IPS DF 4.7 (cell line): ENCODE results near the gene CREB5.

Experiments used
- DNase-seq: peaks from one replicate; pipeline ENCODE4 v3.0.0-alpha.2; 2013; ENCODE audit warnings: low spot score; ENCODE audit errors: extremely low read depth

CREB5 gene

GRCh38 chr7:28739128-28739527, 326.8 kb downstream of the CREB5 start:
- no peak for DNase-seq

GRCh38 chr7:28739826-28740225, 327.5 kb downstream of the CREB5 start:
- DNase-seq, result no peak

DNA sequence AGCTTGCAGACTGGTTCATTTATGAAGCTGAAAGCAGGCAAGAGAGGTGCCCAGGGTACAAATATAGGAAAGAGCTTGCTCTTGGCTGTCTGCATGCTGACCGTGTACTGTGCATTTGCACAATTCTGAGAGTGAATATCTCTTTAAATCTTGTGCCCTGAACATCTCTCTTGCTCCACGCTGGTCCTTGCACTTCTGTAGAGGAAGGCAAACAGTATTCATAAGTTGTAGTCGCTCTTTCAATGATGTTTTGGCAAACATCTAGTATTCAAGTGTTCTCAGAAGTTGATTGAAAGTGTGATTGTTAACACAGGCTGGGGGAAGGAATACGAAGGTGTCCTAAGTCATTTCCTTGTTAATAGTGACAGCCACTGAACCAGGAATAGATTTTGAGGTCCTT, 332.6 kb downstream of the CREB5 start:
- no peak for DNase-seq

- no peak for DNase-seq
These were observed 333.0 kb downstream of the CREB5 start for GRCh38 chr7:28745351-28745750.

DNA sequence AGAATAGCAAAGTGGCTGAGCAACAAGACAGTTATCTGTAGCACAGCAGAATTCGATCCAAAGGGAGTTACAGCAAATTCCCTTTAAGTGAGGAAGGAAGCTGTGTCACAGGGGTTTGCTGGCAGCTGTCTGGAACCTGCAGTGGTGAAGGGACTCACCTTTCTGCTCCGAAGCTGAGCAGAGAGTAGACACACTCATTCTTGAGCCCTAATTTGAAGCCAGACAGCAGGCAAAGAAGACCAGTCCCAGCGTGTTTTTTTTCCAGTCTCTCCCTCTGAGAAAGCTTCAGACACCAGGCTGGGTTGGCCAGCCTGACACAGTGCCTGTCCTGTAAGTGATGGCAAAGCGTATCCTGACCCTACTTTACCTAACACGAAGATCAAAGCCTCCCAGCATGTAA, 335.1 kb downstream of the CREB5 start:
- no peak for DNase-seq

DNA sequence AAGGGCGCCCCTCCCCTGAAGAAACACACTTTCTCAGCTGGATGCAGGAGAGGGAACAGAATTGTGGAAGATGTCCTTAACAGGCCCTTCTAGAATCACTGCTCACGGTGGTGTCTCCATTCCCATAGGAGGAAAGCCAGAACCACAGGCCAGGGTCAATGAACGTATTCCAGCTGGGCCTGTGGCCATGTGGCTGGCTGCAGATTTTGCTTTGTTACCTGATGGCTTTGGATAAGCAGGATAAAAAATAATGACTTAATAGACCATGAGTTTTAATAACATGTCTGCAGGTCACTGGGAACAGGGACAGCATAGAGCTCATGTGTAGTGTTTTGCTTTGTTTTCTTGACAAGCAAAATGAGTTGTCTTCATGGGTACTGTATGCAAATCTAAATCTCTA, 335.5 kb downstream of the CREB5 start:
- DNase-seq, result no peak

GRCh38 chr7:28748346-28748745, 336.0 kb downstream of the CREB5 start:
- no peak for DNase-seq

- DNase-seq, result no peak
These were observed 336.7 kb downstream of the CREB5 start for GRCh38 chr7:28748933-28749584.

- no peak for DNase-seq
These were observed 337.3 kb downstream of the CREB5 start for GRCh38 chr7:28749638-28750037.

GRCh38 chr7:28750981-28751380, 338.7 kb downstream of the CREB5 start:
- no peak for DNase-seq

GRCh38 chr7:28753613-28754012, 341.3 kb downstream of the CREB5 start:
- DNase-seq, result no peak

GRCh38 chr7:28754027-28754426, 341.7 kb downstream of the CREB5 start:
- no peak for DNase-seq

DNA sequence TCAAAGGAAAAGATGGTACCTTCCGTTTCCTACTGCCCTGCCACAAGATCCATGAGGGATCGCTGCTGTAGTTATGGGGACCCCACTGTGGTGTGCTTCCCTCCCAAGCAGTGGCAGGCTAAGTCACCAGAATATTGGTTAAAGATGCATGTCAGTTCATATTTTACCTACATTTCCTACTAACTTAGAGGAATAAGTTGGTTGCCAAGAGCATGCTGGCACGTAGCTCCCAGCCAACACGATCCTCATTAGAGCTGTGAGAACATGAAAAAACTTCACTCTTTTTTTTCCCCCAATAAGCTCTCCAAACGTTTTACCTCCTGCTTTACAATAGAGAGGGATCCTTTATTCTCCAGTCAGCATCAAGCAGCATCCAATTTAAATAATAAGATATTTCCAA, 342.1 kb downstream of the CREB5 start:
- DNase-seq, result no peak

DNA sequence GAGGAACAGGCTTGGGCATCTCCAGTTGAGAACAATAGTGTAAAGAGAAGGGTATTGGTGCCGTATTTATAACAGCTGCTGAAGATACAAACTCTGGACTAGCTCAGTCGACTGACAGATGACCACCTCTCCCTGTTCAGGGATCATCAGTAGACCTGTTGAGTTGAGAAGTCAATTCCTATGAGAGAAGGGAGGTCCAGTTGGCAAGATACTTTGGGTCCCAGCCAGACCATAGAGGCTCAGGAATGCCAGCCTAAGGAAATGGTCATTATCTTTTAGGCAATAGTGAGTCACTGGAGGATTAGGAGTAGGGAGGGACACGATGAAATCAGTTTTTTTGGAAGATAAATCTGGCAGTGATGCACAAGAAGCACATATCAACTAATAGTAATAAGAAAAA, 342.9 kb downstream of the CREB5 start:
- DNase-seq, result no peak

GRCh38 chr7:28758186-28758585, 345.9 kb downstream of the CREB5 start:
- DNase-seq, result no peak

DNA sequence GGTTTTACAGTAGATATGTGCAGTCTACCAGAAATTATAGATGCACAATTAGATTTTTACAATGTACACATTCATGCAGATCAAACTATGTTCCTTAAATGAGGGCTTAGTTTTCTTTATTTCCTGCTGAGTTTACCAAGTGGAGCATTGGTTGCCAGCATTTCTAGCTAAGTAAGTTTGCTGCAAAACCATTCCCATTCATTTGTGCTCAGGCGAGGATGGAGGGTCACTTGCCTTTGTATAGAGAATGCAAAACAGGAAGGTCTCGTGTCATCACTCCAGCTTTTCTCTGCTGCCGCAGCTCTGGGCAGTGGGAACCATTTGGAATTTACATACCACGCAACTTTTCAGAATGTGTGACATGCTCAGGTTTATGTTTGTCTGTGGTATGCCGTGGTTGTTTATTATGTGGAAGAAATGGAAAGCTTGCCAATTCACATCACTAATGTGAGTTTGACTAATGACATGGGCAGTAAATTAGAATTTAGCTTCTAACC, 347.2 kb downstream of the CREB5 start:
- DNase-seq, result no peak

DNA sequence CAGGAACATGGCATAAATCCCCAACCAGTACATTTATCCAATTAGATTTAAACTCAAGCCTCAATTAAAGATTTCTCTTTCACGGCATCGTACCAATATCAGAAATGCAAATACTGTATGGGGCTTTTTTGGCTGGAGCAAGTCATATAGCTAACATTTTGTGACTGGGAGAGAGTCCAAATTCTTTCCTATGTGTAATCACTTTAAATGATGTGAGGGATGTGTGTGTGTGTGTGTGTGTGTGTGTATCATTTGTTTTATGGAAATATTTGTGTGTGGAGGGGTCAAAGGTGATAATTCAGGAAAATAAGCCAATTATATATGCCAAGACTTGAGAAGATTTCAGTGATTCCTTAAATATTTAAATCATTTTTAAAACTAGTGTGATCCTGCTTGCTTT, 349.2 kb downstream of the CREB5 start:
- no peak for DNase-seq

DNA sequence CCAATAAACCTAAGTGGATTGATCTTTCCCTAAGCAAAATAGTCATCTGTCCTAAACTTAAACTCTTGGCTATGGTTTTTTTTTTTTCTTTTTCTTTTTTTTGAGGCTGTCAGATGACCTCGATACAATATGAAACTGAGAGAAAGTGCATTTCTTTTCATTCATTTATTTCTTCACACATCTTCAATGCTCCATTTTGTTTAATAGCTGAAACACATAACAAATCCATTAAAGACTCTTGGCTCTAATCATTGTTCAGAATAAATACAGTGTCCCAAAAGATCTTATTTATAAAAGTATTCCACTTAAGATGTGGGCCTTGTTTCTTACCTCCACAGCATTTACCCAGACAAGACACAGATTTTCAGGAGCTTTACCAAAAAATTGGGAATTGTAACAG, 350.3 kb downstream of the CREB5 start:
- no peak for DNase-seq

- DNase-seq, result no peak
These were observed 354.0 kb downstream of the CREB5 start for GRCh38 chr7:28766359-28766758.

GRCh38 chr7:28767356-28767755, 355.0 kb downstream of the CREB5 start:
- DNase-seq, result no peak

DNA sequence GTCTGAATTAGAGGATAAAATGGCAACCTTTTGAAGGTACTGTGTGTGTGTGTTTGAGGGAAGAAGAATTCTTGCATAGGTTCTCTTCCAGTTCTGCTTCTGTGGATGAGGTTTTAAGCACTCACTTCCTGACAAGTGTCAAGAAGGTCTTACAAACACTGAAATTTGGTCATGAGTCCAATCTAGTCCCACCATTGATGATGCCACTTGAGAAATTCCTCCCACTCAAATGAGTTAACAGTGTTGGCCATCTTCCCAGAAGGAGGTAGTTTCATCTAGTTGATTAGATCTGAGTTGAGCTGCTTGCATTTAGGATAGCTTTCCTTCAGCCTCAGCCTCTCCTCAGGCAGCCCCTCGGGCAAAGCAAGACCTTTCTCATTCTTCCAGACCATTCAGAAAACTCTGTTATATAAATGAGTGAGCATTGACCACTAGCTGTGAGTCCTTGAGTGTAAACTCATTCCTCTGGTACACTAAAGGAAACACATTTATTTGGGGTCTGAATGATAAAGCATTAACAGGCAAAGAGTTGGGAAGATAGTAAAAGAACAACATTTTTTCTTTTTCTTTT, 356.3 kb downstream of the CREB5 start:
- no peak for DNase-seq

DNA sequence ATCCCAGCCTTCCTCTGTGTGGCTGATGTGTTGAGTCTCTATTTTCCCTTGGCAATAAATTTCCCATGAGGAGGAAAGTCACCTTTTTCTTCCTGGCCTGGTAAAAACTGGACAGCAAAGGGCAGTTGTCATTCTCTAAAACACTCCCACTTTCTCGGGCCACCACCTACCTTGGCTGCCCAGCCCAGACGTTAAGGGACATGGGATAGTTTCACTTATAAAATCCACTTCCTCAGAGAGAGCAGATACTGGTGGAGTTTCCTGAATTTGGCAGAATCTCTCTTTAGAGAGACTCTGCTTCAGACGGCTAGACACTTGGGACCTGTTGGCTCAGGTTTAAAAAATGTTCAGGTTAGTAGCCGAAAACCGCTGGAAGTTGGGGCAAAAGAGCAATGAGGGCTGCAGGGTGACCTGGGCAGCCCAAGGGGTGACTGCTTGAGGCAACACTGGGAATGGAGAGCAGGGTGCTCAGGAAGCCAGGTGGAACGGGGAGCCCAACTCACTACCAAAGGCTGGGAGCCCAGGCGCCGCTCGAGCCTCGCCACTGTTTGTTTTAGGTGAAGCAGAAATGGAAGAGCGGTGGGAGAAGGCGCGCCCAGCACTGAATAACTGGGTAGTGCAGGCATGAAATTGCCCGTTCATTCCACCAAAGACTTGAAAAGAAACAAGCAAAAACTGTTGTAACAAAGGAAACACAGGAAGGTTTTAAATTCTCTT, 359.7 kb downstream of the CREB5 start:
- DNase-seq, result no peak
